Measurements from ENCODE around the gene PTCH1.

PTCH1 gene

GRCh38 chr9:95495529-95495928, 21.2 kb downstream of the PTCH1 start:
- Histone ChIP-seq H3K36me3 (replicated peaks; ENCODE audit: low read depth, low read length) (no peaks in the 10 kb centered on the region), H3K27me3 (ENCODE audit: low read depth, low read length) (no peaks in the 10 kb centered on the region), H3K4me3 (ENCODE audit: low read length) (no peak overlapping the region), H3K9ac (ENCODE audit: low read length) (no peak overlapping the region), H3K4me2 (ENCODE audit: low read length) (peak overlapping the region; percentile 83; the same call in 1 of the 2 replicates), H3K27ac (ENCODE audit: low read length) (no peak overlapping the region), H3K79me2 (ENCODE audit: low read length) (peaks cover 29% of the 10 kb centered on the region), H4K20me1 (ENCODE audit: insufficient read depth, low read length) (no peaks in the 10 kb centered on the region), H3K4me1 (ENCODE audit: low read length) (peaks cover 19% of the 10 kb centered on the region), H2AFZ (ENCODE audit: low read depth, low read length) (no peak overlapping the region), H3K9me3 (ENCODE audit: insufficient read depth, low read length) (no peaks in the 10 kb centered on the region)
- no peak for TF ChIP-seq CTCF (IDR thresholded peaks at IDR 0.05; ENCODE audit: low read depth, low read length)
- TF ChIP-seq EZH2phosphoT487 (IDR thresholded peaks at IDR 0.05; ENCODE audit: low read depth), result no peak

GRCh38 chr9:95494416-95495371, 22.1 kb downstream of the PTCH1 start:
- Histone ChIP-seq H3K4me2 (ENCODE audit: low read length) (peak overlapping the region; percentile 83), H2AFZ (ENCODE audit: low read depth, low read length) (no peak overlapping the region; the same call in 1 of the 2 replicates), H3K4me3 (ENCODE audit: low read length) (peak overlapping the region; percentile 72), H3K27me3 (ENCODE audit: low read depth, low read length) (no peaks in the 10 kb centered on the region), H3K9me3 (ENCODE audit: insufficient read depth, low read length) (no peaks in the 10 kb centered on the region), H3K79me2 (ENCODE audit: low read length) (peaks cover 29% of the 10 kb centered on the region), H4K20me1 (ENCODE audit: insufficient read depth, low read length) (no peaks in the 10 kb centered on the region), H3K9ac (ENCODE audit: low read length) (peak overlapping the region; percentile 63), H3K27ac (ENCODE audit: low read length) (peak overlapping the region; percentile 84), H3K4me1 (ENCODE audit: low read length) (peaks cover 19% of the 10 kb centered on the region), H3K36me3 (replicated peaks; ENCODE audit: low read depth, low read length) (no peaks in the 10 kb centered on the region)
- no peak for TF ChIP-seq CTCF (IDR thresholded peaks at IDR 0.05; ENCODE audit: low read depth, low read length)
- TF ChIP-seq EZH2phosphoT487 (IDR thresholded peaks at IDR 0.05; ENCODE audit: low read depth), result no peak

- H3K79me2 ChIP-seq (ENCODE audit: low read length), result peaks cover 29% of the 10 kb centered on the region
These were observed 22.8 kb downstream of the PTCH1 start for GRCh38 chr9:95494022-95494415.

More at GRCh38 chr9:95494022-95494415, 22.8 kb downstream of the PTCH1 start:
- Histone ChIP-seq H3K9me3 (ENCODE audit: insufficient read depth, low read length) (no peaks in the 10 kb centered on the region), H3K4me2 (ENCODE audit: low read length) (peak overlapping the region; percentile 83), H3K9ac (ENCODE audit: low read length) (peak overlapping the region; percentile 63), H3K27ac (ENCODE audit: low read length) (peak overlapping the region; percentile 84), H3K27me3 (ENCODE audit: low read depth, low read length) (no peaks in the 10 kb centered on the region), H3K36me3 (replicated peaks; ENCODE audit: low read depth, low read length) (no peaks in the 10 kb centered on the region), H3K4me3 (ENCODE audit: low read length) (peak overlapping the region; percentile 72), H3K4me1 (ENCODE audit: low read length) (peaks cover 19% of the 10 kb centered on the region), H2AFZ (ENCODE audit: low read depth, low read length) (0 out of 2 replicates have a peak overlapping the region, but pooled peaks have one; percentile 18), H4K20me1 (ENCODE audit: insufficient read depth, low read length) (no peaks in the 10 kb centered on the region)
- TF ChIP-seq EZH2phosphoT487 (IDR thresholded peaks at IDR 0.05; ENCODE audit: low read depth) (no peak), CTCF (IDR thresholded peaks at IDR 0.05; ENCODE audit: low read depth, low read length) (no peak)
